GM21737 (cell line): ENCODE measurements around the gene CYP1B1.
A peak's percentile ranks its signal among the peaks of the same experiment; 100 is the strongest.
"Not testable (repeated sequence)": the region's sequence is repeated elsewhere in the genome, so short reads cannot be mapped to it uniquely, and the experiment has no call there.

Source experiments
- ATAC-seq: cut with Tn5 transposase; IDR thresholded peaks from one replicate; pipeline ENCODE4 v1.9.1; 2021; ENCODE audit warnings: mild to moderate bottlenecking, moderate library complexity; ENCODE audit not compliant: unreplicated experiment

CYP1B1 gene

DNA sequence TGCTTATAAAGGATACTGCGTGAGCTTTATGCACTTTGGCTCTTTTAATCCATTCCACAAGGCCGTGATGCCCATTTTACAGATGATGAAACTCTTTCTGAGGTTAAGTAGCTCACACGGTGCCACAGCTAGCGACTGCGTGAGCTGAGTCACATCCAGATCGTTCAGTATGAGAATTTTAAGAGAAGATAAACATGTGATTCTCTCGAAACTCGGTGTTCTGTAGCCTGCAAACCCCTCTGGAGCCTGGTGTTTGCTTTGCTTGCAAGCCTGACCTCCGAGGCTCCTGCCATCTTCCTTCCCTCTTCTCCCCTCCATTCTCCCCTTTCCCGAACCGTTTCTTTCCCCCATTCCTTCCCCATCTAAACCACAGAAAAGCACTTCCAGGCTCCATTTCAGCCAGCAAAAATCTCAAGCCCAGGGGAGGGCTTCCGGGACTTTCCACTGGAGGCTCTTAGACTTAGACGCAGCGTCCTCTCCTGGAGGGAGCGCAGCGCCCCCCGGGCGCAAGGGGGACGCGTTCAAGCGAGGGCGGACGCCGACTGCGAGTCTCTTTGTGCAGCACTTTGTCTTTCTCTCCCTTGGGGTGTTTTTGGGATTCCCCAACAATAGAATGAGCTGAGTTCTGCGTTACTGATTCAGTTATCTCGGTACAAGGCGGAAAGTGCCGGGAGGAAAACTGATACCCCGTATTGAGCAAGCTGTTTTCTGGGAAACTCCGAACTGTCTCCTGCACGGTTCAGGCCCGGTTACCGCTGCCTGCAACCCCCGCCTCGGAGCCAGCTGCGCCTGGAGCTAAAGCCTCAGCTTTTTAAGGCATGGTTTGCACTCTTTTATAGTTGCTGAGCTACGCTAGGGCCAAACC is 38.0 kb downstream of the CYP1B1 start:
- peak; percentile 77 for ATAC-seq

DNA sequence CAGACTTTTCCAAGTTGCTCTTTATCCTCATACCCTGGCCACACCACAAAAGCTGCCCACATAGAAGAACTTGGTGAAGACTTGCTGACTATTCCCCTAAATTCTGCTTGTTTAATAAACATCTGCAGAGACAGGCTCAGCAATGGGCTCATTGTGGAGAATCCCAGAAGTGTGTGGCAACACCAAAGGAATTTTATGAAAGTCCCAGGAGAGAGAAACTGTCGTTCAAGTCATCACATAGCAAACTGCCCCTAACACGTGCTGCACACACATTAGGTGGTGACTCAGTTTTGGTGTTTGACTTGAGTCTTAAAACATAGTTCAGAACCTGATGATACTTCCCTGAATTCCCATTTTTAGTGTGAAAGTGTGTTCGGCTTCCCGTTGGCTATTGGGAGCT is 38.6 kb downstream of the CYP1B1 start:
- no peak for ATAC-seq

- no peak for ATAC-seq
Observed at GRCh38 chr2:38035968-38036367, 40.0 kb downstream of the CYP1B1 start.

GRCh38 chr2:38033646-38034045 is 42.3 kb downstream of the CYP1B1 start:
- no peak for ATAC-seq

DNA sequence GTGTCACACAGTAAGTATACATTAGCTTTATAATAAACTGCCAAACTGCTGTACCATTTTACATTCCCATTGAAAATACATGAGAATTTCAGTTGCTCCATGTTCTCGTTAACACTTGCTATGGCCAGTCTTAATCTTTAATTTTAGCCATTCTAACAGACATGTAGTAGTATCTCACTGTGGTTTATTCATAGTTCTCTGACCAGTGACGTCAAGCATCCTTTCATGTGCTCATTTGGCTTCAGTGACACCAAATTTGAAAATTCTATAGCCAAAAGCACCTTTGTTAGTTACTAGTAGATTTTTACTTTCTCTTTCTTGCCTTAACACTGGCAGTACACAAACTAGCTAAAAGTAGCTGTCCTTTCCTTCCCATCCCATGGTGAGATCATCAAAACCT is 43.0 kb downstream of the CYP1B1 start:
- no peak for ATAC-seq

DNA sequence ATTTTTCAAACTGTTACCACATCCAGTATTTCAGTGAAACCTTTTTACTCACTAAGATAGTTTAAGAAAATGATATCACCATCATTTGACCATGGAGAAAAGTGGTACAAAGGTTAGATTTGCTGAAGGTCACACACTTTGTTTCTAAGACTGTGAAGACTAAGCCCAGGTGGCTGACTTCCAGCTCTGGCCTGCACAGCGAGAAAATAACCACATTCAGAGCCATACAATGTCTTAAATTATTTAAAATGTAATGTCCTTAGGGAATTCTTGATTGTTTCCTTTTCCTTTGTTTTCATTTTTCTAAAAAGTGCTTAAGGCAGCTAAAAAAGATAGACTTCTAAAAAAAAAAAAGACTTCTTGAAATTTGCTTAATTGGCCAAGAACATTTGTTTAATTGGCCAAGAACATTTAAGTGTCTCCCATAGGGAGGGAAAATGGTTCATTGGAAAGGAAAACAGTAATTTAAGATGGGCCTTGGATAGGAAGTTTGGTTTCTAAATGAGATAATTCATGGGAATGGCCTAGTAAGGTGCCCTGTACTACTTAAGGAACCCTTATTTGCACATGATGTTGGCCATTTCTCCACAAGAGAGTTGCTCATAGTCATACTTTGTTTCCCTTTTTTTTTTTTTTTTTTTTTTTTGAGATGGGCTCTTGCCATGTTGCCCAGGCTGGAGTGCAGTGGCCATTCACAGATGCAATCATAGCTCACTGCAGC is 45.2 kb downstream of the CYP1B1 start:
- ATAC-seq = no peak

GRCh38 chr2:38029512-38029911 is 46.4 kb downstream of the CYP1B1 start:
- no peak for ATAC-seq

GRCh38 chr2:38028829-38029228 is 47.1 kb downstream of the CYP1B1 start:
- no peak for ATAC-seq

DNA sequence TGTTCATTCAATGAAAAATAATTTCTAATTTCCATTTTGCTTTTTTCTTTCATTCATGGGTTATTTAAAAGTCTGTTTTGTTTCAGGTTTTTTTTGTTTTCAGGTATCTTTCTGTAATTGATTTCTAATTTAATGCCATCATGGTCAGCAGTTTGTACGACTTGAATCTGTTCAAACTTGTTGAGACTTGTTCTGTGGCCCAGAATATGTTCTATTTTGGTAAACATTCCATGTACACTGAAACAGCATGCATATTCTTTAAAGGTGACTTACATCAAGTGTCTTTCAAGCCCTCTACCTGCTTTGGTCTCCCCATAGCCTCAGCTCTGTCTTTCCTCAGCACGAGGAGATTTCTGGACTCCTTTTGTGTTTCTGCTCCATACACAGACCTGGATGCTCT is 49.1 kb downstream of the CYP1B1 start:
- ATAC-seq = no peak

- ATAC-seq = no peak
Observed at GRCh38 chr2:38021589-38021988, 54.4 kb downstream of the CYP1B1 start.

DNA sequence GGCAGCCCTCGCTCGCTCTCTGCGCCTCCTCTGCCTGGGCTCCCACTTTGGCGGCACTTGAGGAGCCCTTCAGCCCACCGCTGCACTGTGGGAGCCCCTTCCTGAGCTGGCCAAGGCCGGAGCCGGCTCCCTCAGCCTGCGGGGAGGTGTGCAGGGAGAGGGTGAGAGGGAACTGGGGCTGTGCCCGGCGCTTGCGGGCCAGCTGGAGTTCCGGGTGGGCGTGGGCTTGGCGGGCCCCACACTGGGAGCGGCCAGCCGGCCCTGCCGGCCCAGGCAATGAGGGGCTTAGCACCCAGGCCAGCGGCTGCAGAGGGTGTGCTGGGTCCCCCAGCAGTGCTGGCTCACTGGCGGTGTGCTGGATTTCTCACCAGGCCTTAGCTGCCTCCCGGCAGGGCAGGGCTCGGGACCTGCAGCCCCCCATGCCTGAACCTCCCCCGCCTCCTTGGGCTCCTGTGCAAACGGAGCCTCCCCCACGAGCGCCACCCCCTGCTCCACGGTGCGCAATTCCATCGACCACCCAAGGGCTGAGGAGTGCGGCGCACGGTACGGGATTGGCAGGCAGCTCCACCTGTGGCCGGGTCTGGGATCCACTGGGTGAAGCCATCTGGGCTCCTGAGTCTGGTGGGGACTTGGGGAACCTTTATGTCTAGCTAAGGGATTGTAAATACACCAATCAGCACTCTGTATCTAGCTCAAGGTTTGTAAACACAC is 55.4 kb downstream of the CYP1B1 start:
- not testable (repeated sequence) for ATAC-seq

DNA sequence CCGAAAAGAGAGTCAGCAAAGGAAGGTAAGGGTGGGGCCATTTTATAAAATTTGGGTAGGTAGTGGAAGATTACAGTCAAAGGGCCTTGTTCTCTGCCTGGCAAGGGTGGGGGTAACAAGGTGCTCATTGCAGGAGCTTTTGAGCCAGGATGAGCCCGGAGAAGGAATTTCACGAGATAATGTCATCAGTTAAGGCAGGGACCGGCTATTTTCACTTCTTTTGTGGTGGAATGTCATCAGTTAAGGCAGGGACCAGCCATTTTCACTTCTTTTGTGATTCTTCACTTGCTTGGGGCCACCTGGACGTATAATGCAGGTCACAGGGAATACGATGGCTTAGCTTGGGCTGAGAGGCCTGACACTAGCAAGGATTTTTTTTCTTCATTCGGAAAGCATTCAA is 58.1 kb downstream of the CYP1B1 start:
- ATAC-seq = no peak
